GM12878 (cell line): Measurements from ENCODE around the gene PLEKHA7. TPM values are rescaled to one million over a fixed set of nuclear protein-coding genes. Genes with fewer than 3 reads are reported as not detected.

Source experiments
- ATAC-seq: fragments of 200-7000 bp; cut with Tn5 transposase; 3 replicates; pipeline ENCODE4 v1.9.1; 2020; ENCODE audit warnings: mild to moderate bottlenecking, moderate library complexity
- BruUV-seq: library from RNA; stranded (reverse); fragments of 400-500 nt; replicated peaks from 2 replicates; lab custom pipeline; 2021; lab: Mats Ljungman, UMichigan
- CTCF ChIA-PET: fragments of 300-600 bp; sonication (Branson Sonifier 250); formaldehyde crosslinking; extraction: SDS; loops from one replicate; lab custom pipeline; 2021; ENCODE audit warnings: inconsistent platforms; lab: Yijun Ruan, JAX
- POLR2A ChIA-PET: fragments of 350-600 bp; formaldehyde crosslinking; extraction: SDS; loops from one replicate; lab custom pipeline; 2021; ENCODE audit warnings: inconsistent platforms; lab: Charles Lee
- RAD21 ChIA-PET: fragments of 300-600 bp; sonication (Branson Sonifier 250); formaldehyde crosslinking; loops from one replicate; lab custom pipeline; 2023; ENCODE audit warnings: antibody characterized with exemption; ENCODE audit not compliant: unreplicated experiment; lab: Charles Lee
- SMC1A ChIA-PET: fragments of 300-600 bp; sonication (Branson Sonifier 250); formaldehyde crosslinking; loops from one replicate; lab custom pipeline; 2023; ENCODE audit not compliant: unreplicated experiment, uncharacterized antibody; lab: Charles Lee
- DNase-seq: peaks from one replicate; pipeline ENCODE4 v3.0.0-alpha.2; 2011; ENCODE audit warnings: low read depth, low spot score
- FAIRE-seq: peaks from 3 replicates; lab custom pipeline; 2011; peaks lifted over from hg19 to GRCh38; lab: Jason Lieb, UNC
- H2AFZ ChIP-seq: 2 replicates; pipeline ENCODE4 v1.6.0; 2011; ENCODE audit warnings: low read depth, low read length, control low read depth; ENCODE audit not compliant: control insufficient read depth
- H3K27ac ChIP-seq: 2 replicates; pipeline ENCODE4 v1.5.1; 2011; ENCODE audit warnings: control low read depth; ENCODE audit not compliant: control insufficient read depth, insufficient read depth
- H3K27me3 ChIP-seq, 2 experiments: replicated peaks in 1 of 2; 2 replicates each; pipeline versions ENCODE4 v1.6.0 to v1.6.1; 2011; ENCODE audit warnings: low read length in 1 of 2; ENCODE audit not compliant: control insufficient read depth in 2 of 2, insufficient read depth in 2 of 2
- H3K36me3 ChIP-seq, 2 experiments: 2 replicates each; pipeline ENCODE4 v1.5.1; 2011; ENCODE audit warnings: low read length in 1 of 2; ENCODE audit not compliant: control insufficient read depth in 2 of 2, insufficient read depth in 2 of 2
- H3K4me1 ChIP-seq: 2 replicates; pipeline ENCODE4 v1.6.1; 2011; ENCODE audit warnings: mild to moderate bottlenecking, low read length, moderate library complexity, mixed read lengths; ENCODE audit not compliant: control insufficient read depth, insufficient read depth
- H3K4me2 ChIP-seq: 2 replicates; pipeline ENCODE4 v1.6.0; 2011; ENCODE audit warnings: control low read depth; ENCODE audit not compliant: control insufficient read depth, insufficient read depth
- H3K4me3 ChIP-seq: fragments of 200-600 bp; sonication (generic); 2 replicates; pipeline ENCODE4 v1.5.1; 2016
- H3K79me2 ChIP-seq: 2 replicates; pipeline ENCODE4 v1.6.0; 2011; ENCODE audit warnings: low read length; ENCODE audit not compliant: control insufficient read depth, insufficient read depth
- H3K9ac ChIP-seq: 2 replicates; pipeline ENCODE4 v1.8.0; 2011; ENCODE audit warnings: low read length, control low read depth, mixed read lengths; ENCODE audit not compliant: control insufficient read depth, insufficient read depth
- H3K9me3 ChIP-seq: replicated peaks from 3 replicates; pipeline ENCODE4 v1.5.1; 2011; ENCODE audit warnings: mild to moderate bottlenecking, low read length; ENCODE audit not compliant: control insufficient read depth, insufficient read depth
- H4K20me1 ChIP-seq: 2 replicates; pipeline ENCODE4 v1.6.0; 2011; ENCODE audit not compliant: control insufficient read depth, insufficient read depth
- CBX3 ChIP-seq: fragments of 200-600 bp; sonication (generic); IDR thresholded peaks from 2 replicates; pipeline ENCODE4 v1.6.1; 2016; ENCODE audit warnings: low read depth, borderline replicate concordance
- DPF2 ChIP-seq: fragments of 450-650 bp; IDR thresholded peaks from 2 replicates; pipeline ENCODE4 v1.6.1; 2017; ENCODE audit warnings: mild to moderate bottlenecking
- IRF4 ChIP-seq: IDR thresholded peaks from 2 replicates; pipeline ENCODE4 v1.6.1; 2011; ENCODE audit warnings: low read depth, low read length
- LARP7 ChIP-seq: fragments of 450-650 bp; IDR thresholded peaks from 2 replicates; pipeline ENCODE4 v1.6.1; 2017; ENCODE audit warnings: mild to moderate bottlenecking
- NR2C1 ChIP-seq: fragments of 450-650 bp; IDR thresholded peaks from 2 replicates; pipeline ENCODE4 v1.6.1; 2017; ENCODE audit warnings: antibody characterized with exemption, mild to moderate bottlenecking, moderate library complexity
- PBX3 ChIP-seq: IDR thresholded peaks from 2 replicates; pipeline ENCODE4 v1.6.1; 2011; ENCODE audit warnings: mild to moderate bottlenecking, low read depth, low read length, moderate library complexity; ENCODE audit not compliant: insufficient replicate concordance
- PRDM15 ChIP-seq: fragments of 450-650 bp; formaldehyde crosslinking; IDR thresholded peaks from 2 replicates; pipeline ENCODE4 v1.4.0; 2020; ENCODE audit warnings: mild to moderate bottlenecking, moderate library complexity
- RFX5 ChIP-seq: IDR thresholded peaks from 2 replicates; pipeline ENCODE4 v1.6.1; 2011; ENCODE audit warnings: low read depth, low read length, improper control_type of control experiment
- SKIL ChIP-seq: fragments of 450-650 bp; IDR thresholded peaks from 2 replicates; pipeline ENCODE4 v1.6.1; 2017; ENCODE audit warnings: mild to moderate bottlenecking, low read depth, inconsistent platforms; ENCODE audit not compliant: poor library complexity, severe bottlenecking
- WGBS: methylation state at CpG from one replicate; pipeline ENCODE4 v1.1.6; 2016; ENCODE audit warnings: low lambda C conversion rate; ENCODE audit not compliant: insufficient replicate concordance, insufficient coverage; ENCODE audit errors: missing lambda C conversion rate; 5-methylcytosine and 5-hydroxymethylcytosine counted together
- in situ Hi-C: fragments of 300-500 bp; cut with MboI; formaldehyde crosslinking; loops from 9 replicates; pipeline ENCODE4 v1.14.3; 2018; ENCODE audit warnings: mixed read lengths
- intact Hi-C: fragments of 100-400 bp; cut with micrococcal nuclease; formaldehyde crosslinking; loops from one replicate; pipeline ENCODE4 v1.14.2; 2022; ENCODE audit not compliant: unreplicated experiment
- polyA plus RNA-seq, 11 experiments: library from polyadenylated mRNA; depleted of rRNA in 4 of 11; unstranded in 6 of 11; stranded (reverse) in 5 of 11; fragments of >200 nt; fragmentation: Nextera tagmentation in 4 of 11; fragmentation: Illumina TruSeq in 1 of 11; extraction: Ambion mirVana in 4 of 11; extraction: Trizol in 1 of 11; gene quantifications; 1 replicate in 1 of 11; 2 replicates in 10 of 11; pipeline versions ENCODE4 v1.2.1 to v1.2.3, GENCODE V29; 2011 to 2016; ENCODE audit warnings: inconsistent platforms in 2 of 11, missing spikeins in 2 of 11, low read depth in 1 of 11
- total RNA-seq, 4 experiments: library from RNA; depleted of rRNA in 3 of 4; stranded (reverse); fragments of >200 nt in 3 of 4; fragmentation: Illumina TruSeq in 1 of 4; extraction: Trizol in 1 of 4; gene quantifications; 2 replicates each; pipeline versions ENCODE4 v1.2.1 to v1.2.3, GENCODE V29; 2013 to 2021

PLEKHA7 gene
- total and polyA plus RNA-seq, 10 of the 15 experiments (the other 5 are each of a cell fraction or from before 2014, with no cell fraction given), result 0.45 to 5.3 (median 2.1) TPM

GRCh38 chr11:17005646-17006045 lies 8.6 kb downstream of the PLEKHA7 start:
- Histone ChIP-seq H4K20me1 (no peaks in the 10 kb centered on the region), H3K27me3 (no peaks in the 10 kb centered on the region), H3K9ac (no peak overlapping the region), H3K4me2 (no peak overlapping the region)
- DNase-seq (no peak), FAIRE-seq (no peak)
- in situ Hi-C loops, result no loop called here
- POLR2A ChIA-PET, result interaction anchor here (0.5 kb wide), 1 partner anchor 268 kb away, joined by 4 read pairs; no protein-coding TSS in a partner anchor
- TF ChIP-seq RFX5, result no peak
- TF ChIP-seq NR2C1, result no peak
- TF ChIP-seq, all 136 proteins: peak for 0
- WGBS, result 1% methylated on average over 3 of the region's 3 CpGs
- intact Hi-C loops, result no loop called here
- no peak overlapping the region for H2AFZ ChIP-seq
- H3K79me2 ChIP-seq, result no peaks in the 10 kb centered on the region
- no peak for ATAC-seq
- ChIA-PET SMC1A (no interaction called here), CTCF (no interaction called here), RAD21 (interaction anchor here (0.6 kb wide), 1 partner anchor 219 kb away, joined by 3 read pairs; no protein-coding TSS in a partner anchor)
- no peak overlapping the region for H3K4me3 ChIP-seq
- H3K9me3 ChIP-seq, result no peaks in the 10 kb centered on the region; the same call in 1 of the 3 replicates
- no peaks in the 10 kb centered on the region for H3K36me3 ChIP-seq
- H3K27ac ChIP-seq, result no peak overlapping the region
- no TSS peak for BruUV-seq
- no peaks in the 10 kb centered on the region for H3K4me1 ChIP-seq

GRCh38 chr11:17004486-17005148 lies 9.6 kb downstream of the PLEKHA7 start:
- FAIRE-seq (no peak), ATAC-seq (no peak), DNase-seq (no peak)
- RAD21 ChIA-PET, result no interaction called here
- Histone ChIP-seq H3K9ac (no peak overlapping the region), H2AFZ (no peak overlapping the region), H3K4me1 (no peaks in the 10 kb centered on the region), H4K20me1 (no peaks in the 10 kb centered on the region), H3K36me3 (no peaks in the 10 kb centered on the region), H3K27ac (no peak overlapping the region), H3K9me3 (no peaks in the 10 kb centered on the region; the same call in 1 of the 3 replicates), H3K4me2 (no peak overlapping the region), H3K27me3 (no peaks in the 10 kb centered on the region), H3K79me2 (no peaks in the 10 kb centered on the region), H3K4me3 (no peak overlapping the region)
- in situ Hi-C loops, result no loop called here
- SMC1A ChIA-PET, result no interaction called here
- CTCF ChIA-PET, result no interaction called here
- POLR2A ChIA-PET, result interaction anchor here (0.7 kb wide), 1 partner anchor 14 kb away, joined by 3 read pairs; no protein-coding TSS in a partner anchor
- intact Hi-C loops, result no loop called here
- WGBS, result 53% methylated on average over 7 of the region's 7 CpGs
- BruUV-seq, result no TSS peak
- TF ChIP-seq IRF4, result no peak
- no peak for TF ChIP-seq CBX3
- TF ChIP-seq PBX3, result no peak
- TF ChIP-seq PRDM15 (CRISPR knock-in tag), result no peak
- no peak for TF ChIP-seq LARP7
- no peak for TF ChIP-seq SKIL
- no peak for TF ChIP-seq DPF2
